ENCODE data around the gene STARD8.
"Not testable (repeated sequence)": the region's sequence is repeated elsewhere in the genome, so short reads cannot be mapped to it uniquely, and the experiment has no call there.

The STARD8 gene, protein sequence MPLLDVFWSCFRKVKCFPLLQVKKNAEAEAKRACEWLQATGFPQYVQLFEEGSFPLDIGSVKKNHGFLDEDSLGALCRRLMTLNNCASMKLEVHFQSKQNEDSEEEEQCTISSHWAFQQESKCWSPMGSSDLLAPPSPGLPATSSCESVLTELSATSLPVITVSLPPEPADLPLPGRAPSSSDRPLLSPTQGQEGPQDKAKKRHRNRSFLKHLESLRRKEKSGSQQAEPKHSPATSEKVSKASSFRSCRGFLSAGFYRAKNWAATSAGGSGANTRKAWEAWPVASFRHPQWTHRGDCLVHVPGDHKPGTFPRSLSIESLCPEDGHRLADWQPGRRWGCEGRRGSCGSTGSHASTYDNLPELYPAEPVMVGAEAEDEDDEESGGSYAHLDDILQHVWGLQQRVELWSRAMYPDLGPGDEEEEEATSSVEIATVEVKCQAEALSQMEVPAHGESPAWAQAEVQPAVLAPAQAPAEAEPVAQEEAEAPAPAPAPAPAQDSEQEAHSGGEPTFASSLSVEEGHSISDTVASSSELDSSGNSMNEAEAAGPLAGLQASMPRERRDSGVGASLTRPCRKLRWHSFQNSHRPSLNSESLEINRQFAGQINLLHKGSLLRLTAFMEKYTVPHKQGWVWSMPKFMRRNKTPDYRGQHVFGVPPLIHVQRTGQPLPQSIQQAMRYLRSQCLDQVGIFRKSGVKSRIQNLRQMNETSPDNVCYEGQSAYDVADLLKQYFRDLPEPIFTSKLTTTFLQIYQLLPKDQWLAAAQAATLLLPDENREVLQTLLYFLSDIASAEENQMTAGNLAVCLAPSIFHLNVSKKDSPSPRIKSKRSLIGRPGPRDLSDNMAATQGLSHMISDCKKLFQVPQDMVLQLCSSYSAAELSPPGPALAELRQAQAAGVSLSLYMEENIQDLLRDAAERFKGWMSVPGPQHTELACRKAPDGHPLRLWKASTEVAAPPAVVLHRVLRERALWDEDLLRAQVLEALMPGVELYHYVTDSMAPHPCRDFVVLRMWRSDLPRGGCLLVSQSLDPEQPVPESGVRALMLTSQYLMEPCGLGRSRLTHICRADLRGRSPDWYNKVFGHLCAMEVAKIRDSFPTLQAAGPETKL

DNA sequence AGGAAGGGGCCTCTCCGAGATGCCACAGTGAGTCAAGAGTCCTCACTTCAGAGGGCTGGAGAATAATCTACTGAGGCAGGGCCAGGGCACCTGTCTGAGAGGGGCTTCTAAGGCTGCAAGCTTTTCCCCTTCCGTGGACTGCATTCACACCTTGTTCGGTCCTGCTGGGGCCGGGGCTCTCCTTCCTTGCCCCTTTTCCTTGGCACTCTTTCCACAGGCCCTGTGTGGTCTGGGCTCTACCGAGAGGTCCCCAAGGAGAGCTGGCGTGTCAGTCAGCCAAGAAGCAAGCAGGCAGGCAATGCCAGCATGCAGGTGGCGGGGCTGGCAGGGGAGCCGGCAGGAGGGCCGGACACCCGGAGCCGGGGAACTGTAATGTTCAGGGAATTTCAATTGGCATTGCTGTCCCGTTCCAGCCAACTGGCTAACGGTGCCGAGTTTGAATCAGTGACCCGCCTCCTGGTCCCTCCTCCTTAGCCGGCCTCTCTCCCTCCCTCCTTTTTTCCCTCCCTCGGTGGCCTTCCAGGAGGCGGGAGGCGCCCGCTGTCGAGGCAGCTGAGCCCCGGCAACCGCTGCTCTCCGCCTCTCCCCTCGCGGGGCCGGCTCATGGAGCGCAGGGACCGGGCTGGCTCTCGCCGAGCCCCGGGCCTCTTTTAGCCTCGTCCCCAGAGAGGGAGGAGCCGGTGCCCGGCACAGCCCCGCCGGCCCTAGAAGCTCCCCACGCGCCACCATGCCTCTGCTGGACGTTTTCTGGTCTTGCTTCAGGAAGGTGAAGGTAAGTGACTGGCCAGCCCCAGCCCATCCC is at the start of gene STARD8:
Gene STARD8 (plus strand): TSS at position 511 of the 802 bp plus-strand sequence. CDS start 217 bp downstream, at position 728.
- peak; percentile 17 for DNase-seq (ENCODE audit: low read depth)

DNA sequence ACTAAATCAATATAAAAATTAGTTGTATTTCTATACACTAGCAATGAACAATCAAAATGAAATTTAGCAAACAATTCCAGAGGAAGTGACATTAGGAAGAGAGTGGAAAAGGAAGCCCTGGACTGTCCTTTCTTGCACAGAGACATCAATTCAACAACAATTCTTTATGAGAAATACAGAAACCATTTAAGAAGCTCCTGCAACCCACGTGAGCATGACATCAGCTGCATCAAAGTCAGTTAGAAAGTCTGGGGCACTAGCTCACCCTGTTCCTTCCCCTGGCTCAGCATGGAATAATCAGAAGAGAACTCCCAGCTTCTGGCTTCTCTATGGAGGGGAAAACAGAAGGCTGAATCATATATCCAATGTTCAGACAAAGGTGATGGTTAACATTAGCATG is 48.6 kb upstream of the STARD8 start:
- DNase-seq (ENCODE audit: low read depth): no peak

DNA sequence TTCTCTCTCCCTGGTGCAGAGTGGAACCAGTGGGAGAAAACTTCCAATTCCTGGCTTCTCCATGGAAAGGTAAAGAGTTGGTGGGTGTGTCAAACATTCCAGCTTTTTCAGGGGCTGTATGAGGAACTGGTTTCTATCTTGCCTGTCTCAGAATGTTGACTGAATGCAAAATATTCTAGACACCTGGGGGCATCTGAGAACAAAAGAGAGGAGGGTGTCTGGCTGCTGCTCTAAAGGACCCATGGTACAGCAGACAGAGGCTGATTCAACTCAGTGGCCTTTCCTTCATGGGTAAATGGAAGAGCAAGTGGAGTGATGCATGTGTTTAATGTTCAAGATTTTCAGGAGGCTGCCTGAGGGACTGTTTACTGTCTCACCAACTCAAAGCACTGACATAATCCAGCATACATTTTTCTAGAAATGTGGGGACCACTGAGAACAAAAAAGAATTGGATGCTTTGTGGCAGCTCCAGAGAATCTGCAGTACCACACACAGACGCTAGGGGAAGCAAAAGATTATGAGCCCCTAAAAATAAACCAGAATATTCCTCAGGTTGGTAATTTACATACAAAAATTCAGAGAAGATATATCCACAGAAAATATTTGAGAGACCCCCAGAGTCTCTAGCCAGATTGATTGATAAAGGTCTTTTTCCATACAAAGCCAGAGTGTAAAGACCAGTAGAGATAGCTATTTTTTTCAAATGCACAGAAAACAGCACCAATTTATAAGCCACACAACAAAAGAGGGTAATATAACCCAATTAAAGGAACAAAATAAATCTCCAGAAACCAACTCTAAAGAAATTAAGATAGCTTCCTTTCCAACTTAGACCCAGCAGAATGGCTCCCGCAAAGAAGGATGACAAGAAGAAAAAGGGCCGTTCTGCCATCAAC is 48.0 kb upstream of the STARD8 start:
- no peak for DNase-seq (ENCODE audit: low read depth)

DNA sequence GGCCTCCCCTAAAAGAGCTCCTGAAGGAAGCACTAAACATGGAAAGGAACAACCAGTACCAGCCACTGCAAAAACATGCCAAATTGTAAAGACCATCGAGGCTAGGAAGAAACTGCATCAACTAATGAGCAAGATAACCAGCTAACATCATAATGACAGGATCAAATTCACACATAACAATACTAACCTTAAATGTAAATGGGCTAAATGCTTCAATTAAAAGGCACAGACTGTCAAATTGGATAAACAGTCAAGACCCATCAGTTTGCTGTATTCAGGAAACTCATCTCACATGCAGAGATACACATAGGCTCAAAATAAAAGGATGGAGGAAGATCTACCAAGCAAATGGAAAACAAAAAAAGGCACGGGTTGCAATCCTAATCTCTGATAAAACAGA is 43.2 kb upstream of the STARD8 start:
- DNase-seq (ENCODE audit: low read depth): not testable (repeated sequence)

DNA sequence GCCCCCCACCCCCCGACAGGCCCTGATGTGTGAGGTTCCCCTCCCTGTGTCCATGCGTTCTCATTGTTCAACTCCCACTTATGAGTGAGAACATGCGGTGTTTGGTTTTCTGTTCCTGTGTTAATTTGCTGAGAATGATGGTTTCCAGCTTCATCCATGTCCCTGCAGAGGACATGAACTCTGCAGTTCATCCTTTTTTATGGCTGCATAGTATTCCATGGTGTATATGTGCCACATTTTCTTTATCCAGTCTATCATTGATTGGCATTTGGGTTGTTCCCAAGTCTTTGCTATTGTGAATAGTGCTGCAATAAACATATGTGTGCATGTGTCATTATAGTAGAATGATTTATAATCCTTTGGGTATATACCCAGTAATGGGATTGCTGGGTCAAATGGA is 32.7 kb upstream of the STARD8 start:
- not testable (repeated sequence) for DNase-seq (ENCODE audit: low read depth)

DNA sequence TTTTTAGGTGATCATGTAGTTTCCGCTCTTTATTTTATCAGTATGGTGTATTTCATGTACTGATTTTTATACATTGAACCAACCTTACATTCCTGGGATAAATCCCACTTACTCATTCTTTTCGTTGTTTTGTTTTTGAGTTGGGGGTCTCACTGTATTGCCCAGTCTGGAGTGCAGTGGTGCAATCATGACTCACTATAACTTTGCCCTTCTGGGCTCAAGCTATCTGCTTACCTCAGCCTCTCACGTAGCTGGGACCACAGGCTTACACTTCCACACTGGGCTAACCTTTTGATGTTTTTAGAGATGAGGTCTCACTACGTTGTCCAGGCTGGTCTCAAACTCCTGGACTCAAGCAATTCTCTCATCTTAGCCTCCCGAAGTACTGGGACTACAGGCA is 19.5 kb upstream of the STARD8 start:
- no peak for DNase-seq (ENCODE audit: low read depth)

DNA sequence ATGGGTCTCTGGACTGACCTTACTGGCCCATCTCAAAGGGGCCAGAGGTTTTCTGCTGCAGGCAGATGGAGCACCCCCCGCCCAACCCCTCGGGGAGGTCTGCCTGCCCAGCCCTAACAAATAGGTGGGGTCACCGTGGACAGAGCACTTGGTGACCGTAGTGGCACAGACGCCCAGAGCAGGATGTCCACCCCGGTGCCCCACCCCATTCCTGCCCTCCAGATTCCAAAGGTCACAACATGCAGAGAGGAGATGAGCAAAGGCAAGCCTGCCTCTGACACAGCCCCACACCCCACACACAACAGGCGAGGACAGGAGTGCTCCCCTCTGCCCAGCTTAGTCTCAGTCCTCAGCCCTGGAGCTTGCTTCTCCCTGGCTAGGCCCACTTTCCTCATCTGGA is 17.5 kb upstream of the STARD8 start:
- DNase-seq (ENCODE audit: low read depth): not testable (repeated sequence)

DNA sequence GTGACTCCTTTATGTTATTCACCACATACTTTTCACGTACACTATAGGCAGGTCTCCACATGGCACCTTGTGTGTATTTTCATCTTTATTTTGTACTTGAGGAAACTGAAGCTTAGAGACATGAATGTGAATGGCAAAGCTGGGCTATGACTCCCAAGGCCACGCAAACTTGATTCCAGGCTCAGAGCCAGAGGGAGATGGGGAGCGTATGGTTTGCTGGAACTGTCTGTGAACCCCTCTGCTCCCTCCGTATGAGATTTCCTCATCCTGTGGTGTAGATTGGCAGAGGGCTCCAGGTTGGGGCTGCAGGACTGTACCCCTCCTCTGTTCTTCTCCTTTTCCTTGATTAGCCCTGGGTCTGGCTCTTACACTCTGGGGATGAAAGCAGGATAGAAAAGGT is 16.1 kb upstream of the STARD8 start:
- DNase-seq (ENCODE audit: low read depth): no peak

DNA sequence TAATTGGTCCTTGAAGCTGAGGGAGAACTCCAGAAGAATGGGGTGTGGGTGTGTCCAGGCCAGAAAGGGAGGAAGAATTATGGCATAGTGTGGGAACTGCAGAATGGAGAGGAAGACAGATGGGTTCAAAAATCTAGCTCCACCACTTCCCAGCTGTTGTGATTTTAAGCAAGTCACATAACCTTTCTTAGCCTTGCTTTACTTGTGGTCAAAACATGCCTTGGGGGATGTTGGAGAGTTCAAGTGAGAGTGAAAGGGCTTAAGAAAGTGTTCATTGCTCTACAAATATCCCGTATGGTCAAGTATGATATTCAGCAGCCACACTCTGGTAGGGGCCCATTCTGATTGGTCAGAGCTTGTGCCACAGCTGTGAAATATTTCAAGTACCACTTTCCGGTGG is 15.0 kb upstream of the STARD8 start:
- DNase-seq (ENCODE audit: low read depth): no peak

DNA sequence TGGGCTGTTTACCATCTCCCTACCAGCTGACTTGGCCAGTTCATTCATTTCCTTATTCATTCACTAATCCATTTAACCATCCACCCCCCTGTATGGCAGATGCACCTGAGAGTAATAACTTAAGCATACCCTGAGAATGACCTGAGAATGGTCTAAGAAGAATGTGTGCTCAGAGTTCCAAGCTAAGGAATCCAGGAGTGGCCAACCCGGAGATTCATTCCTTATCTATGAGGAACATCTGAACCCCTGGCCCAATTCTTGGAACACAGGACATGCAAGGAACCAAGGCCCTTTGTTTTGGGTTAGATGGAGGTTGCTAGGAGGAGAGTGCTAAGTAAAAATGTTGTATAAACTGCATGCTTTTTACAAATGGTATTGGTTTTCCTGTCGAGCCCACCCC is 13.5 kb upstream of the STARD8 start:
- no peak for DNase-seq (ENCODE audit: low read depth)

DNA sequence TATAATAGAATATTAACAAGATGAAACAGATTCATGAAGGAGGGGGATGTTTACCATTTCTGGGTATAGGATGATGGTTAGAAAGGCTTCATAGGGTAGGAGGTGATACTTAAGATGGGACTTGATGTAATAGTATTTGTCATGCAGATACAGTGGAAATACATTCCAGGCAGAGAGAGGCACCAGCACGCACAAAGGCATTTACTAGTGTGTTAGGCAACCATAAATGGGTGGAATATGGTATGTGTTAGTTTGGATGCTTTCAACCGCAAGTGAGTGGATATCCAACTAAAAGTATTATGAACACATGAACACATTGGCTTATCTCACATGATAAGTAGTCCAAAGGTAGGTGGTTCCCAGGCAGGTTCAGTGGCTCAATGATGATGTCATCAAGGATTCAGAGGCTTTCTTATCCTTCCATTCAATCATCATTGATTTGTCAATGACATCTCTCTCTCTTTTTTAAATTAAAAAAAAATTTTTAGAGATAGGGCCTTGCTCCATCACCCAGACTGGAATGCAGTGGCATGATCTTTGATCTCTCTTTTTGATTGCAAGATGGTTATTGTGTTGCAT is 12.7 kb upstream of the STARD8 start:
- no peak for DNase-seq (ENCODE audit: low read depth)

DNA sequence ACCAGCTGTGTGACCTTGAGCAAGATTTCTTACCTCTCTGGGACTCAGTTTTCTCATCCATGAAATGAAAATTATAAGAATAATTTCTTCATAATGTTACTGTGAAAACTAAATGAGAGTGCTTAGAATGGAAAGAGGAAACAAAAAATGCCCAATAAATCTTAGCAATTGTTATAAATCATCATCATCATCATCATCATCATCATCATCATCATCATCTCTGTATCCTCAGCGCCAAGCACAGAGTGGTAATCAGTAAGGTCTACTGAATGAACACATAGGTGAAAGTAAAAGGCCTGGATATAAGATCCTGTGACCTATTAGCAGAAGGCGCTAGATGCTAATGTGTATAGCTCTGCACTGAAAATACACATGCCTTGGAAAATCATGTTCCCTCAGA is 6.8 kb upstream of the STARD8 start:
- DNase-seq (ENCODE audit: low read depth): no peak

DNA sequence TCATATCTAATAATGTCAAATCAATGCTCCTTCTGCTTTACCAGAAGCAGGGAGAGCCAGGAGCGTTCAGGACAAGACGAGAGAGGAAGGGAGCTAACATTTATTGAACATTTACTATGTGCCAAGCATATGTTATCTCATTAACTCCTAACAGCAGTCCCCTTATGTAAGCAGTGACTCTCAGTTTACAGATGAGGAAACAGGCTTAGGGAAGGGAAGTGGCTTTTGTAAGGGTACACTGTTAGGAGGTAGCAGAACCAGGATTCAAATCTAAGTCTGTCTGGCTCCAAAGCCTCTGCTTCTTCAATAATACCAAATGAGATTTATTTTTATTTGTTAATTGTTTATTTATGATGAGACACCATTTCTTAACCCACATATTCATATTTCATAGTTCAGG is 2.6 kb upstream of the STARD8 start:
- DNase-seq (ENCODE audit: low read depth): no peak

DNA sequence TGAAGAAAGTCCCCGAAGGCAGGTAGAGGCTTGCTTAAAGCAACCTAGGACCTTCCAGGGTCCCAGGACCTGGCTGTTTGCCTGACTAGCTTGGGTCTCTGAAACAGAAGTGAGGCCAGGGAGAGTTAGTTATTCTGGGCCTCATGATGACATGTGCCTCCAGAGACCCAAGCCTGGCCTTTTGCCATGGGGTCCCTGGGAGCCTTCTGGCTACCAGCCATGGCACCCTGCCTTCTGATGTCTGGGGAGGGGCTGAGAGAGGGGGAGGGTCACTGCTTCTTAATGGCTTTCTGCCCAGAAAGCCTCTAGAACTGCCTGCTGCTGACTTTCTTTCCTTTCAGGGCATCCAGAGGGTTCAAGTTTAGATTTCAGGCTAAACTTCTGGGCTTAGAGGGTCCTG is 1.0 kb upstream of the STARD8 start:
- no peak for DNase-seq (ENCODE audit: low read depth)

DNA sequence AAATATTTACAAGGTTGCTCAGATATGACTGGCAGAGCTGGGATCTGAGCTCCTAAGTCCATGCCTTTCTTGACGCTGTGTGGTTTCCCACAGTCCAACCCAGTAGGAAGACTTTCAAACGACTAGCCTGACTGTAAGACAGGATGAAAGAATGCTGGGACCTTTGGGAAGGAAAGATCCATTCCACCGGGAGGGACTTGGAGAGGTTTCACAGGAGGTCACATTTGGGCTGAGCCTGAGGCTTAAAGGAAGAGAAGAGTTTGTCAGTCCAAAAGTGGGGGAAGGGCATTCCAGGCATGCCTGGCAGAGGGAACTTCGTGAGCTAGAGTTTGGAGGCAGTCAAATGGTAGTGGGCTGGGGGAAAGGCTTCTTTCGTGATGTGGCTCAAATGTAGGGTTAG is 1.5 kb downstream of the STARD8 start:
- DNase-seq (ENCODE audit: low read depth): no peak

DNA sequence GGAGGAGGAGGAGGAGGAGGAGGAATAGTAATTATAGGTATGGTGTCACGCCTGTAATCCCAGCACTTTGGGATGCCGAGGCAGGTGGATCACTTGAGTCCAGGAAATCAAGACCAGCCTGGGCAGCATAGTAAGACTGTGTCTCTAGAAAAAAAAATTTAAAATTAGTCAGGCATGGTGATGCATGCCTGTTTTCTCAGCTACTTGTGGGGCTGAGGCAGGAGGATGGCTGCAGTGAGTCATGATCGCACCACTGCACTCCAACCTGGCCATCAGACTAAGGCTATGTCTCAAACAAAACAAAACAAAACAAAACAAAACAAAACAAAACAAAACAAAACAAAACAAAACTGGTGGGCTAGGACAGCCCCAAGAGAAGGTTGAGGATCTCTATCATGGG is 3.0 kb downstream of the STARD8 start:
- DNase-seq (ENCODE audit: low read depth): no peak

DNA sequence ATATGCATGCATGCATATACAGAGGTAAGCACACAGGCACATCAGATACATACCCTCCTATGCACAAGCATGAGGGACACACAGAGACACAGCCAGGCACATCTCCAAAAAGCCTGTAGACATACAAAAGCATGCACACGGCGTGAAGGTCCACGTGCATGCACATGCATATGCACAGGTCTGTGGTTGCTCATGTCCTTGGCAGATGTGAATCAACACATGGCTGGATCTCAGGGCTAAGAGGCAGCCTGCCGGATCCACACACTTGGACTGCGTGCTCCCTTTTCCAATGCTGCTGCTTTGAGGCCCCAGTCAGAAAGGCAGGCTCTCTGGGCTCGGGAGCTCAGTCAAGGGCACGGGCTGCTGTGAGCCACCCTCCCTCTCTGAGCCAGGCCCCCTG is 3.6 kb downstream of the STARD8 start:
- no peak for DNase-seq (ENCODE audit: low read depth)

DNA sequence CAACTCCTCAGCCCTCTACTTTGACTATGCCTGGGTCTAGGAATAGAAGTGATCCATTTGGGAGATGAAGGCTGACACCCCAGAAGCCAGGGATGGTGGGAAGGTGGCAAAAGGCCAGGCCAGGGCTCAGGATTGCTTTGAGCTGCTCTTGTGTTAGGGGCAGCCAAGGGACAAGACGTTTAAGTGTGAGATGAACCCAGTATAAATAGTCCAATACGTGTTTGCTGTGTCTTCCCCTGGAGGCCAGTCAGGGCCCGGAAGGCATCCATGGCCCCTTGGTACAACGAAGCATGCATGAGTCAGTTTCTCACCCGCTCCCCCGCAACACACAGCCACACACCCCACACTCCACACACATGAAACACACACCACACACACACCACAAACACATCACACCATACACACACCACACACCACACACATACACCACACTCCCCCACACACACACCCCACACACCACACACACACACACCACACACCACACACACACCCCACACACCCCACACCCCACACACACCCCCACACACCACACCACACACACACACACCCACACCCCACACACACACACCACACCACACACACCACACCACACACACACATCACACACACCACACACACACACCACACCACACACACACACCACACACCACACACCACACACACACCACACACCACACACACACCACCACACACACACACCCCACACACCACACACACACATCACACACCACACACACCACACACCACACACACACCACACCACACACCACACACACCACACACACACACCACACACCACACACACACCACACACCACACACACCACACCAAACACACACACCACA is 5.1 kb downstream of the STARD8 start:
- no peak for DNase-seq (ENCODE audit: low read depth)

DNA sequence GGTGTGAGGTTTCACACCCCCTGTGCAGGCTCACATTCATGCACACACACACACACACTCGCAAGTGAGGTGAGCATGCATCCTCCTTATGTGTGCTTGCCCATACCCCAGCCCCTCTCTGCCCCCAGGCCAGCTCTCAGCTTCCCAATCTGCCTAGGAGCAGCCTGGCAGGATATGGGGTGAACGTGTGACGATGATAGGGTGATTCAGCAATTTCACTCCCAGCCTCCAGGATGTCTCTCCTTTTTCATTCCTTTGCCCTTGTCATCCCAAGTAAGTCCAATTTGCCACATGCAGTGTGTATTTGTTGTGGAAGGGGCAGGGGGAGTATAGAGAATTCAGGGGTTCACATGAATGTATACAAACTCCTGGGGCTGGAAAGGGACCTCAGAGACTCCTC is 7.2 kb downstream of the STARD8 start:
- no peak for DNase-seq (ENCODE audit: low read depth)

DNA sequence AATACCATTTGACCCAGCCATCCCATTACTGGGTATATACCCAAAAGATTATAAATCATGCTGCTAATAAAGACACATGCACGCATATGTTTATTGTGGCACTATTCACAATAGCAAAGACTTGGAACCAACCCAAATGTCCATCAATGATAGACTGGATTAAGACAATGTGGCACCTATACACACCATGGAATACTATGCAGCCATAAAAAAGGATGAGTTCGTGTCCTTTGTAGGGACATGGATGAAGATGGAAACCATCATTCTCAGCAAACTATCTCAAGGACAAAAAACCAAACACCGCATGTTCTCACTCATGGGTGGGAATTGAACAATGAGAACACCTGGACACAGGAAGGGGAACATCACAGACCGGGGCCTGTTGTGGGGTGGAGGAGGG is 9.0 kb downstream of the STARD8 start:
- not testable (repeated sequence) for DNase-seq (ENCODE audit: low read depth)

All from fibroblast of gingiva (primary cell).